ACC112 (cell line): ENCODE measurements around the gene AGPAT4.
"Not testable (repeated sequence)": the region's sequence is repeated elsewhere in the genome, so short reads cannot be mapped to it uniquely, and the experiment has no call there.

ENCODE experiments used
- H2AFZ ChIP-seq: fragments of 200-600 bp; sonication (generic); one replicate; pipeline ENCODE4 v1.6.0; 2017; ENCODE audit warnings: antibody characterized with exemption, low read length; ENCODE audit not compliant: unreplicated experiment
- H3K27ac ChIP-seq: fragments of 200-600 bp; sonication (generic); 2 replicates; pipeline ENCODE4 v1.5.1; 2014; ENCODE audit warnings: low read depth, mild to moderate bottlenecking, antibody characterized with exemption, low read length, moderate library complexity
- H3K27me3 ChIP-seq: fragments of 200-600 bp; sonication (generic); 2 replicates; pipeline ENCODE4 v1.6.1; 2014; ENCODE audit warnings: mild to moderate bottlenecking, antibody characterized with exemption, low read length, moderate library complexity, mixed read lengths; ENCODE audit not compliant: insufficient read depth
- H3K36me3 ChIP-seq: fragments of 200-600 bp; sonication (generic); 2 replicates; pipeline ENCODE4 v1.6.1; 2016; ENCODE audit warnings: mild to moderate bottlenecking, antibody characterized with exemption, low read length, moderate library complexity, mixed read lengths; ENCODE audit not compliant: insufficient read depth
- H3K4me1 ChIP-seq: fragments of 200-600 bp; sonication (generic); one replicate; pipeline ENCODE4 v1.6.1; 2016; ENCODE audit warnings: low read length, mixed read lengths; ENCODE audit not compliant: insufficient read depth, unreplicated experiment, control insufficient read depth
- H3K4me3 ChIP-seq: fragments of 200-600 bp; sonication (generic); 2 replicates; pipeline ENCODE4 v1.5.1; 2014; ENCODE audit warnings: mild to moderate bottlenecking, low read depth, low read length
- H3K79me2 ChIP-seq: fragments of 200-600 bp; sonication (generic); one replicate; pipeline ENCODE4 v1.6.0; 2016; ENCODE audit warnings: low read length; ENCODE audit not compliant: control insufficient read depth, unreplicated experiment, insufficient read depth

Gene AGPAT4, protein sequence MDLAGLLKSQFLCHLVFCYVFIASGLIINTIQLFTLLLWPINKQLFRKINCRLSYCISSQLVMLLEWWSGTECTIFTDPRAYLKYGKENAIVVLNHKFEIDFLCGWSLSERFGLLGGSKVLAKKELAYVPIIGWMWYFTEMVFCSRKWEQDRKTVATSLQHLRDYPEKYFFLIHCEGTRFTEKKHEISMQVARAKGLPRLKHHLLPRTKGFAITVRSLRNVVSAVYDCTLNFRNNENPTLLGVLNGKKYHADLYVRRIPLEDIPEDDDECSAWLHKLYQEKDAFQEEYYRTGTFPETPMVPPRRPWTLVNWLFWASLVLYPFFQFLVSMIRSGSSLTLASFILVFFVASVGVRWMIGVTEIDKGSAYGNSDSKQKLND

DNA sequence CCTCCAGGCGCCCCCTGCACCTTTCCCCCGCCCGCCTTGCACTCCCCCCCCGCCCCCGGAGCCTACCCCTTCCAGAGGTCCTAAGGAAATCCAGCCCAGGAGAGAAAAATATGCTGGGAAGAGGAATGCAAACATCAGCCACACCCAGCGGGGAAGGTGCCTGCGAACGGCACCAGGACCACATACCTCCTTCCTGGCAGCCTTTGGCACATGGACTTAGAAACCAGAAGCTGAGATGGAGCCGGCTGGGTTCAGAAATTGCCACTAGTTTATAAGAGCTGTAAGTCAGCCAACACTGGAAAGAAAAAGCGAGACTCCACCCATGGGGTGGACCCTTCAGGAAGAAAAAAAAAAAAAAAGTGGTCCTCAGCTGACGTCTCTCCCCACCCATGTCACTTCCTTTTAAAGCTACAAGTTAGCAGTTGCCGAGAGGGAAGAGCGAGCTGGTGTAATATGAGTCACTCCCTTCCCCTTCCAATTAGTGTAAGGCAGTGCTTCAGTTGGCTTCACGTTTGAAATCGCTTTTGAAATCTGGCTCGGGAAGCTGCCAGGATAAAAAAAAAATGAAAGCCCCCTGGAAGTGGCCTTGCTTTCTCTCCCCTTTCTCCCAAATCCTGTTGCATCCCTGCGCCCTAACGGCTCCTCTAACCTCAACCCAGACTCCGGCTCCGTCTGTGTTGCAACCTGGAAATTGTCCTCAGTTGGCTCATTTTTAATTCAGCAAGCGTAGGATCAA, at the start of gene AGPAT4:
Gene AGPAT4, minus strand, starts transcription at position 310 of the 736 bp plus-strand sequence. CDS start 41,848 bp downstream, outside the sequence.
- Histone ChIP-seq H3K27ac (peak within 1 kb of the TSS; percentile 86), H3K36me3 (no peaks in the 10 kb centered on the region), H3K4me1 (peaks cover 7% of the 10 kb centered on the region), H2AFZ (peak within 1 kb of the TSS; percentile 97), H3K79me2 (peaks cover 32% of the 10 kb centered on the region), H3K27me3 (no peaks in the 10 kb centered on the region), H3K4me3 (peak within 1 kb of the TSS; percentile 94)

DNA sequence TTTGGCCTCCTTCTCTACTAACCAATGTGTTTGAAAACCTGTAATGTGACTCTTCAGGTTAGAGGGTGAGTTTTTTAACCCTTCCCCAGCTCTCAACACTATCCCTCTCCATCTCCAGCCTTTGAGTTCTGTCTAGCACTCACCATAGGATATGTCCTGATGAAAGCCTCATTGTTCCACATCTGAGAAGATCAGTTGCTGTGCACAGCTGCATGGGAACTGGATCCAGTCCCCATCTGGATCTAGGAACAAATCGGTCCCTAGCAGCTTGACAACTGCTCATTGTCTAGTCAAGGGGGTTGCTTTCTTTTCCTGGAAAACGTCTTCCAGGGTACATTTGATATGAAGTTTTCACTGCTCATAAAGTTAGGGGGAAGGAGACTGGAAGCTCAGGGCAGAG, 45.4 kb upstream of the AGPAT4 start:
- no peak overlapping the region for H3K4me3 ChIP-seq

DNA sequence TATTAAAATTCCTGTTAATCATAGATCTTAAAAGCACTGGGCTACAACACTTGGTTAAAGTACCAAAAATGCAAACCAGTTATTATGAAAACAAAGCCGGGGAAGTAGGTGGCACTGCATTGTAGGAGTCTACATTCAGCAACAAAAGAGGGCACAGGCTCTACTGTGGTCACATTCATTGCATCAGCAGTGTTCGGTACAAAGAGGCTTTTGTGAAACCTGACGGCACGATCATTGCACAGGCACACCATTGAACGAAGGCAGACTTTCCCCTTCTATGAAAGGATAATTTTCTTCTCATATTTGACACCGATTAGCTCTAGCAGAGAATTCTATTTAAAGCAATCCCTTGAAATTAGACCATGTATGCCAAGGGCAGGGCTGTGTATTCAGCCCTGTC, 44.6 kb upstream of the AGPAT4 start:
- H3K4me1 ChIP-seq: no peaks in the 10 kb centered on the region
- no peaks in the 10 kb centered on the region for H3K79me2 ChIP-seq
- no peak overlapping the region for H3K4me3 ChIP-seq
- H3K27ac ChIP-seq: no peak overlapping the region
- no peaks in the 10 kb centered on the region for H3K36me3 ChIP-seq
- H3K27me3 ChIP-seq: no peaks in the 10 kb centered on the region
- H2AFZ ChIP-seq: no peak overlapping the region

More for the DNA sequence above, 45.4 kb upstream of the AGPAT4 start:
- no peaks in the 10 kb centered on the region for H3K4me1 ChIP-seq
- H3K27me3 ChIP-seq: no peaks in the 10 kb centered on the region
- no peaks in the 10 kb centered on the region for H3K36me3 ChIP-seq
- no peaks in the 10 kb centered on the region for H3K79me2 ChIP-seq
- H3K27ac ChIP-seq: no peak overlapping the region
- H2AFZ ChIP-seq: no peak overlapping the region

DNA sequence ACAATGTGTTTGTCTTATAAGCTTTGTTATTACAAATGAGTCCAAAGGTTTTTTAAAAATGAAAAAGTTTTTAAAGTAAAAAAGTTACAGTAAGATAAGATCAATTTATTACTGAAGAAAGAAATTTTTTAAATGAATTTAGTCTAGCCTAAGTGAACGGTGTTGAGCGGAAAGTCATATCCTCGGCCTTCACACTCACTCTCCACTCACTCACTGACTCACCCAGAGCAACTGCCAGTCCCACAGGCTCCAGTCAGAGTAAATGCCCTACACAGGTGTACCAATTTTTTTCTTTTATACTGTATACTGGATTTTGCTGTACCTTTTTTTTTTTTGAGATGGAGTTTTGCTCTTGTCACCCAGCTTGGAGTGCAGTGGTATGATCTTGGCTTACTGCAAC, 42.7 kb upstream of the AGPAT4 start:
- Histone ChIP-seq H3K4me1 (no peaks in the 10 kb centered on the region), H2AFZ (no peak overlapping the region), H3K4me3 (no peak overlapping the region)

DNA sequence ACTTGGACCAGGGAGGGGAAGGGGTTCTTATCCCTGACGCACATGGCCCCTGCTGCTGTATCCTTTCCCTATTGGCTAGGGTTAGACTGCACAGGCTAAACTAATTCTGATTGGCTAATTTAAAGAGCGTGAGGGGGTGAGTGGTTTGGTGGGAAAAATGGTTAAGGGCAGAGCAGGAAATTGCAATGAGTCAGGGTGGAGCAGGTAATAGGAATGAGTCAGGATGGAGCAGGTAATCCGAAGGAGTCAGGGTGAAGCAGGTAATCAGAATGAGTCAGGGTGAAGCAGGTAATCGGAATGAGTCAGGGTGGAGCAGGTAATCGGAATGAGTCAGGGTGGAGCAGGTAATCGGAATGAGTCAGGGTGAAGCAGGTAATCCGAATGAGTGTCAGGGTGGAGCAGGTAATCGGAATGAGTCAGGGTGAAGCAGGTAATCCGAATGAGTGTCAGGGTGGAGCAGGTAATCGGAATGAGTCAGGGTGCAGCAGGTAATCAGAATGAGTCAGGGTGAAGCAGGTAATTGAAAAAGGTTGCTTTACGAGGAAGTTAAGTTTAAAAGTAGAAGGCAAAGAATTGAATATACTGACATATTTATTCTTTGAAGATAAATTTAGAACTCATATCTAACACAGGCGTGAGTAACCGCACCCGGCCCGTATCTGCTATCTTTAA, 41.5 kb upstream of the AGPAT4 start:
- not testable (repeated sequence) for H3K79me2 ChIP-seq, H3K36me3 ChIP-seq, H2AFZ ChIP-seq, H3K4me1 ChIP-seq, H3K27ac ChIP-seq, H3K4me3 ChIP-seq, H3K27me3 ChIP-seq

More for the DNA sequence above, 42.7 kb upstream of the AGPAT4 start:
- Histone ChIP-seq H3K79me2 (no peaks in the 10 kb centered on the region), H3K27ac (no peak overlapping the region), H3K36me3 (no peaks in the 10 kb centered on the region), H3K27me3 (no peaks in the 10 kb centered on the region)

DNA sequence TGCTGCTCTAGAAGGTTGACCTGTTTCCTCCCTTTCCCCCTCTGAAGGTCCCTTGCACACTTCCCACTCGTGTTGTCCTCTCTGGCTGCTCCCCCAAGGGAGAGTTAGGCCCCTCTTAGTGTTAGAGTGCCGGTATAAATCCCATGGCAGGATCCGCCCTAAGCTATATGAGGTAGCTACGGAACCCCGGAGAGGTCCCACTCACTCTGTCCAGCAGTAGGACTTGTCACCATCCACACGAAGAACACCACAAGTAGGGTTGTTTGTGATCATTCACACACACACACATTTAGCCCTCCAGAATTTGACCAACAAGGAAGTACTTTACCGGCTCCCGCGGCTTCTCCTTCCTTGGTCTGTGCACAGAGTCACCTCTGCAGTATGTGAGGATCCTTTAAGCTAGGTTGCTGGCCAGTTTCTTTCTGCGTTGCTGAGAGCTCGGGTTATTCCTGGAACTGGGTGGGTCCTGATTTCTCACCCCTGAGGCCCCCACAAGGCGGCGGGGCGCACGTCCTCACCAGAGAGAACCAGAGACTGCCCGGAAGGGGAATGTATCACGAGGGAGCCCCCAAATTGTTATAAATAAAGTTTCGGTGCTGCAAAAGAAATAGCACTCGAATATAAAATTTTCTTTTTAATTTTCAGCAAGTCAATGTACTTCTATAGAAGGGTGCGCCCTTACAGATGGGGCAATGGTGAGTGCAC, 40.8 kb upstream of the AGPAT4 start:
- not testable (repeated sequence) for H3K27me3 ChIP-seq, H3K27ac ChIP-seq, H3K36me3 ChIP-seq, H2AFZ ChIP-seq, H3K79me2 ChIP-seq, H3K4me3 ChIP-seq, H3K4me1 ChIP-seq

DNA sequence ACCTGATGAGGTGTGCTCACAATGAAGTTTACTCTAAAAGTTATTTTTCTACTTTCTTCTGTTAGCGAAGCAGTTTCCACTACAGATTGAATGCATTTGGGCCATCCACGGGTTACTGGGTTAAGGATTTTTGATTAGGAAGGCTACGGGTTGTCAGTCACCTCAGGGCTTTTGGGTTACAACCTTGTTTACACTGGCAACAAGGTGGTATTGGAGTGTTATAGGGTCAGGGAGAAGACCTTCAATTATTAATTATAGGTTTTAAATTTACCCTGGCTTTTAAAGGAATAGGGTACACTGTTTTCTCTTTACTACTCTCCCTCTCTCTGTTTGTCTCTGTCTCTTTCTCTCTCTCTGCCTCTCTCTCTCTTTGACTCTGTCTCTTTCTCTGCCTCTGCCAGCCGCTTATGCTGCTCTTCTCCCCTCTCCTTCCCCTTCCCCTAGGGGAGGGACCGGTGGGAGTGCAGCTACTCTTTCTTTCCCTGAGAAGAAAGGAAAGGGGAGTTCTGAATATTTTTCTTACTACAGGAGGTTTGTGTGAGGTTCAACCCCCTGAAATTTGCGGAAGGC, 40.2 kb upstream of the AGPAT4 start:
- Histone ChIP-seq H3K4me3 (no peak overlapping the region), H3K79me2 (no peaks in the 10 kb centered on the region), H3K36me3 (no peaks in the 10 kb centered on the region), H3K27ac (no peak overlapping the region), H3K4me1 (no peaks in the 10 kb centered on the region), H2AFZ (no peak overlapping the region), H3K27me3 (no peaks in the 10 kb centered on the region)

DNA sequence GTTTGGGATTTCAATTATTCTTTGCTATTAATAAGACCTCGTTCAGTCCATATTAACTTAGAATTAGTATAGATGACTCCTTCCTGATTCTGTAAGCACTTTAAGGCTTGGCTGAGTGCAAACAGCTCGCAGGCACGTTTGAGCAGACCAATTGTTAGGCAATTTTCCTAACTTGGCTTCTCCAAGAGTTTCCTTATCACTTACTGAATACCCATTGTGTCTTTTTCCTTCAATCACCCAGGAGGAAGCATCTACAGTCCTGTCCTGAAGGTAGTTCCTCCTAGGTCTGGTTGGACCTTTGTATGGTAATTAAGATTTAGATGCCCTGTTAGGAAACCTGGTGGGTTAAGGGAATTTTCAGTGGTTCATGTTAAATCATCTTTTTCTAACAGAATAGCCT, 39.6 kb upstream of the AGPAT4 start:
- not testable (repeated sequence) for H3K79me2 ChIP-seq, H3K27ac ChIP-seq, H3K36me3 ChIP-seq, H3K4me1 ChIP-seq, H3K27me3 ChIP-seq, H3K4me3 ChIP-seq, H2AFZ ChIP-seq

DNA sequence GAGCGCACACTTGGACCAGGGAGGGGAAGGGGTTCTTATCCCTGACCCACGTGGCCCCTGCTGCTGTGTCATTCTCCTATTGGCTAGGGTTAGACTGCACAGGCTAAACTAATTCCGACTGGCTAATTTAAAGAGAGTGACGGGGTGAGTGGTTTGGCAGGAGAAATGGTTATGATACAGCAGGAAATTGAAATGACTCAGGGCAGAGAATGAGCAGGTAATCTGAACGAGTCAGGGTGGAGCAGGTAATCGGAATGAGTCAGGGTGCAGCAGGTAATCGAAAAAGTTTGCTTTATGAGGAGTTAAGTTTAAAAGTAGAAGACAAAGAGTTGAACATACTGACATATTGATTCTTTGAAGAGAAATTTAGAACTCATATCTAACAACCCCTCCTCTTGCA, 35.9 kb upstream of the AGPAT4 start:
- H3K27me3 ChIP-seq, H3K4me3 ChIP-seq, H3K4me1 ChIP-seq, H2AFZ ChIP-seq, H3K27ac ChIP-seq, H3K36me3 ChIP-seq, H3K79me2 ChIP-seq: not testable (repeated sequence)

DNA sequence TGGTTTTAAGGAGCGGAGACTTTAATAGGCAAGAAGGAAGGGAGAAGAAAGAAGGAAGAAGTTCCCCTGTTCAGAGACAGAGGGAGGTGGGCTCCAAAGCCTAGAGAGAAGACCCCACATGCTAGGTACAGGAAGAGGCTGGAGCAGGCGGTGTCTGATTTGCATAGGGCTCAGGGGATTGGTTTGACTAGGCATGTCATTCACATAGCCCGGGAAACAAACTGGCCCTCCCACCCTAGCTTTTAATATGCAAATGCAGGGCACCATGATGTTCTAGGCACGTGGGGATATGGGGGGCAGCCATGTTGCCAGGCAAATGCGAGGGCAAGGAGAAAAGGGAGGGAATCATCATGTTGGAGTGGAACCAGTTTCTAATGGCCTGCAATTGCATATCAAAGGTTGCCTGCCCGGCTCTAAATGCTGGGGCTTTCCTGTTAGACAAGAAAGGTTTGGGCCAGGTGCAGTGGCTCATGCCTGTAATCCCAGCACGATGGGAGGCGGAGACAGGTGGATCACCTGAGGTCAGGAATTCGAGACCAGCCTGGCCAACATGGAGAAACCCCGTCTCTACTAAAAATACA, 34.3 kb upstream of the AGPAT4 start:
- H3K4me3 ChIP-seq: no peak overlapping the region
- peaks cover 14% of the 10 kb centered on the region for H3K4me1 ChIP-seq
- no peaks in the 10 kb centered on the region for H3K27me3 ChIP-seq
- no peak overlapping the region for H3K27ac ChIP-seq
- no peaks in the 10 kb centered on the region for H3K79me2 ChIP-seq
- no peaks in the 10 kb centered on the region for H3K36me3 ChIP-seq
- H2AFZ ChIP-seq: no peak overlapping the region
